GM12865 (cell line): ENCODE data around the gene NCAM2.

Experiments
- DNase-seq: peaks from one replicate; pipeline ENCODE4 v3.0.0; 2010; ENCODE audit warnings: low read depth
- H3K4me3 ChIP-seq: 2 replicates; pipeline ENCODE4 v1.5.1; 2011; ENCODE audit warnings: mild to moderate bottlenecking, low read depth, low read length, control low read depth
- CTCF ChIP-seq: IDR thresholded peaks from 2 replicates; pipeline ENCODE4 v1.5.1; 2011; ENCODE audit warnings: low read length, control low read depth, low read depth, inconsistent platforms; ENCODE audit not compliant: insufficient read depth; ENCODE audit errors: missing control alignments

NCAM2 gene

DNA sequence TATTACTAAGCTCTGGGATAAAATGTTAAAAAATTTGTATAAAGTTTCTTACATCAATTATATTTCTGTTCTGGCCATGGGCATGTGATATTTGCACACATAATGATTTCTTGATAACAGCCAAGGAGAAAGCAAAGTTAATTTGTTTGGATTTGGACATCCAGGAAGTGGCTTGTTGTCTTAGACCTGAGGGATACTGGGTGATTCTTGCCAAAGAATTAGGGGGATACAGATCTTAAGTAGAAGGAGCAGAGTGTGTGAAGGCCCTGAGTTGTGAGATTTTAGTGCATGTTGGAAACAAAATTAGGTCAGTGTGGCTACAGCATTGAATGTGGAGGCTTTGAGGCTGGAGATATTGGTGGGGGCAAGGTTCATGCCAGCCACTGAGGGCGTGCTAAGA is 65.6 kb downstream of the NCAM2 start:
- TF ChIP-seq CTCF: no peak
- DNase-seq: no peak
- no peak overlapping the region for H3K4me3 ChIP-seq

DNA sequence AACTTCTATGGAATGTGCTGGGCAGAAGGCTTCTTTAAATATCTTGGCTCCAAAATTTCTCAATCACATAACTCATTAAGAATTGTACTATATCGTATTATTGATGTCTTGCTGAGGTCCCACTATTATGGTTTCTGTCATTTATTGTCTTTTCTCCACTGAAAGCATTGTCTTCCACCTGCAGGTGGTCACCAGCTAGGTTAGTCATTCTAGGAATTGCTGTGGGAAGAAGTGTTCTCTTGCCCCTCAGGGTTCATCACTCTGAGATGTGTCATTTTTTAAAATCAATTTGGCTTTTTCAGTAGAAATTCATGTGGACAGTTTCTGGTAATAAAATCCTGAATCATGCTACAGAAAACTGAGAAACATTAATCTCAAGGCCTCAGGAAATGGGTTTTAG is 66.1 kb downstream of the NCAM2 start:
- no peak for TF ChIP-seq CTCF

DNA sequence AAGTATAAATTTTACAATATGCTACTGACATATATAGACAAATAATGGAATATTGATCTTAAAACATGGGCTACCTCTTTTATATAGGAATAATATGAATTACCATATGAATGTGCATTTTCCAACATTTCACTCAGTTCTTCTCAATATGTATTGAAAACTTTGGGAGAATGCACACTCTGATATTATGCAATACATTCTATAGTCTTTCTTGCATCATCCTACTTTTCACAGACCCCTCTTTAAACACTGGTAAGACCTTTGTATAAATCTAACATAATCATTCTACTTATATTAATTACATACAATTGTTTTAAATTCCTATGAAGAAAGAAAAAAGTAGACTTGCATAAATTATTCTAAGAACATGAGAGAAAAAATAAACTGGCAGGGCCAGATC is 69.2 kb downstream of the NCAM2 start:
- no peak overlapping the region for H3K4me3 ChIP-seq
- TF ChIP-seq CTCF: no peak
- no peak for DNase-seq

More for the DNA sequence above, 66.1 kb downstream of the NCAM2 start:
- no peak for DNase-seq
- no peak overlapping the region for H3K4me3 ChIP-seq

GRCh38 chr21:21074305-21074704 is 76.1 kb downstream of the NCAM2 start:
- H3K4me3 ChIP-seq: no peak overlapping the region
- no peak for DNase-seq
- TF ChIP-seq CTCF: no peak

DNA sequence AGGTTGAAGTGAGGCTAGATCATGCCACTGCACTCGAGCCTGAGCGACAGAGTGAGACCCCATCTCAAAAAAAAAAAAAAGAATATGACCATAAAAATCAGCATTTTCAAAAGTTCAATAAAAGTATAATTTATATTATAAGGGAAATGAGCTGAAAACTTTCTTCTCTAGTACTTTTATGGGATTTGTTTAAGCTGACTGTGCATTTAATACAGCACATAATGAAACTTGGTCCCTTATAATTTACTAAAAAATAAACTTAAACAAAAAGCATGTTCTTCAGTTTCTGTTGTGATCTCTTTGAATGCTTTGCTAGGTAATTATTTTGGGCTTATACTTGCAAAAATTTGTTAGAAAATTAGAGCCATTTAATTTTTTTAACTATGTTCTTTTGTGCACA is 77.8 kb downstream of the NCAM2 start:
- TF ChIP-seq CTCF: no peak
- H3K4me3 ChIP-seq: no peak overlapping the region

GRCh38 chr21:21076491-21076890 is 78.3 kb downstream of the NCAM2 start:
- no peak overlapping the region for H3K4me3 ChIP-seq
- TF ChIP-seq CTCF: no peak
- DNase-seq: no peak

More for the DNA sequence above, 77.8 kb downstream of the NCAM2 start:
- no peak for DNase-seq

- no peak for DNase-seq
- TF ChIP-seq CTCF: no peak
- no peak overlapping the region for H3K4me3 ChIP-seq
Observed at GRCh38 chr21:21079646-21080045, 81.4 kb downstream of the NCAM2 start.
